Stimulated activated CD8-positive, alpha-beta memory T cell treated with anti-CD3 and anti-CD28 coated beads, Interleukin-15, amount 100 ng/mL, for 1 hour (primary cell): ENCODE data around the gene NTN3.
A peak's percentile ranks its signal among the peaks of the same experiment; 100 is the strongest.
"Not testable (repeated sequence)": the region's sequence is repeated elsewhere in the genome, so short reads cannot be mapped to it uniquely, and the experiment has no call there.

Experiments used
- DNase-seq: peaks from one replicate; pipeline ENCODE4 v3.0.0-alpha.2; 2020; ENCODE audit warnings: low read depth

The NTN3 gene

DNA sequence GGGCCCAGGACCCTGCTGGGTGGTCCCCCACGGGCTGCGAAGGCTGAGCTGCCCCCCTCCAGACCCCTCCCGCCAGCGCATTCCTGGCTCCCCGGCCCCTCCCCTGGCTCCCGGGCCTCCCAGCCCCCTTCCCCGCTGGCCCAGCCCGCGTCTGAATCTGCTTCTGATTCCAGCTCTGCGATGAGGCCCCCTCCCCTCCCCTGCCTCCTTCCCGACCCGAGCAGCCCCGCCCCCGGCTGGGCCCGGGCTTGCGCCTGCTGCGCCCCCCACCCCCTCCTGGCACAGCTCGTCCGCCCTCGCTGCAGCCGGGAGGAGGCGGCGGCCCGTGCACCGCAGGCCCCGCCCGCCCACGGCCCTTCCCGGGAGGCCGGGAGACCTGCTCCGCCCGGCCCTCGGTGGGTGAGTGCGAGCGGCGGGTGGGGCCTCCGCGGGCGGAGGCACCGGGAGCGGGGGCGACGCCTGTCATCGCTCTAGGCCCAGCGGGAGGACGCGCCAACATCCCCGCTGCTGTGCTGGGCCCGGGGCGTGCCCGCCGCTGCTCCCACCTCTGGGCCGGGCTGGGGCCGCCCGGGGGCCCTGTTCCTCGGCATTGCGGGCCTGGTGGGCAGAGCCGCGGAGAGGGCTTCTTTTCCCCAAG lies at the start of gene NTN3:
Gene NTN3 (plus strand): TSS at position 282 of the 637 bp plus-strand sequence. CDS start 405 bp downstream, outside the sequence.
- DNase-seq = no peak

DNA sequence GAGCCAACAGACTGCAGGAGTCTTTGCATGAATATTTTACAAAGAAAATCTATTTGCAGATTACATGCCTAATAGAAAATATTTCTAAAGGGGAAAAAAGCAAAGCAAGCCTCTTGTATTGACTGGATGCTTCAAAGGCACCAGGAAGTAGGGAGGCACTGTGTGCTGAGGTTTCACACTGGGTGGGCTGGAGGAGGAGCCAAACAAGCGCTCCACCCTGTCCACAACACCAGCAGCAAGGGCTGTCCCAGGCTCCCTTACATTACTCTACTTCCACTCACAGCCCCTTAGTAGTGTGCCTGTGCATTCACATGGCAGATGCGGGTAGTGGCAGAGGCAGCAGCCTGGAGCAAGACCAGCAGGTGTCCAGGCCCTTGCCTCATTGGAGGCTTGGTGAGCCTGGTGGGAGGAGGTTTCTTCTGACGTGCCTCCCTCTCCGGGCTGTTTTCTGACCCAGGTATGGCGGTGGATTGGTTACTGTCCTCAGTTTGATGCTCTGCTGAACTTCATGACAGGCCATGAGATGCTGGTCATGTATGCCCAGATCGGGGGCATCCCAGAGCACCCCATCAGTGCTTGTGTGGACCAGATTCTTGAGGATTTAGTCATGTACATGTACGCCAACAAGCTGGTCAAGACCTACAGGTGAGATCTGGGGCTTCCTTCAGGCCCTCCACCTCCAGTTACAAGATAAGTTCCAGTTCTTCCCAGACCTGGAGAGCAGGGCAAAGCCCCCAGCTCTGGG lies 48.8 kb upstream of the NTN3 start:
- DNase-seq = no peak

DNA sequence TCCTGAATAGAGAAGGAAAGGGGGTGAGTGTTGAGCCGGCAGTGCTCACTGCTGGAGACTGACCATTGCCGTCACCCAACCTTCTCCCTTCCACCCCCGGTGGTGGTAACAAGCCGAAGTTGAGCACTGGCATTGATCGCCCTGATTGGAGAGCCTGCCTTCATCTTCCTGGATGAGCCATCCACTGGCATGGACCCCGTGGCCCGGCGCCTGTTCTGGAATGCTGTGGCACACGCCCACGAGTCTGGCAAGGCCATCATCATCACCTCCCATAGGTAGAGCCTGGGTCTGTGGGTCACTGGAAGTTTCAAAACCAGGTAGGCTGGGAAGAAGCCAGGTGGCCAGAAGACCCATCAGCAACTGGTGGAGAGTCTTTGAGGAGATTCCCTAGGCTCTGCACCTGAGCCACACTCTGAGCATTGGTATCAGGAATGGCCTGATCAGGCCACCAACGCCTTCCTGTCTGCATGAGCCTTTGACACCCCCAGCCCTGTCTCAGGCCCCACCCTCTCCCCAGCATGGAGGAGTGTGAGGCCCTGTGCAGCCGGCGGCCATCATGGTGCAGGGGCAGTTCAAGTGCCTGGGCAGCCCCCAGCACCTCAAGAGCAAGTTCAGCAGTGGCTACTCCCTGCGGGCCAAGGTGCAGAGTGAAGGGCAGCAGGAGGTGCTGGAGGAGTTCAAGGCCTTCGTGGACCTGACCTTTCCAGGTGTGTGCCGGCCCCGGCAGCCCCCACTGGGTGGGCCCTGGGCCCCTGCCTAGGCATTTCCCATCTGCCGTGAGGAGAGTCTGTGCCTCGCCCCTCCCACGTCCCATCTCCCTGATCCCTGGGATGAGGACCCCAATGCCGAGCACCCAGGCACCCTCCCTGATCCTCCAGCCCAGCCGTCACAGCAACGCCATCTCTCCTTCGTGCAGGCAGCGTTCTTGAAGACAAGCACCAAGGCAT lies 46.8 kb upstream of the NTN3 start:
- no peak for DNase-seq

DNA sequence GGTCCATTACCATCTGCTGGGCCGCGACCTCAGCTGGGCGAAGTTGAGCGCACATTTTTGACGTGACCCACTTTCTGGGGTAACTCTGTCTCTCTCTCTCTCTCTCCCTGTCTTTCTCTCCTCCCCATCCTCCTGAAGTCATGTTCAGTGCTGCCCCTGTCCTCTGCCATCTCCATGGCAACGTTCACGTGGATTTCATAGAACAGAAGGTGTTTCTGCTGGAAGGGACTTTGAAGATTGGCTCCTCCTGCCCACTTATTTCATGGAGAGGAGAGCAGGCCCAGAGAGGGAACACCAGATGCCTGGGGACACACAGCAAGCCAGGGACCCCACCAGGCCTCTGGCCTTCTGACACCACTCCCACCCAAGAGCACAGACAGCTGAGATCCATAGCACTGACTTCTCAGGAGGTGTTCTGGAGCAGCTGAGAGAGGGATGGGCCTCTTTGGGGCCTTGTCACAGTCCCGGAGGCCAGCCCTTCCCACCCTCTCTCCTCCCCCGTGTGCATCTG lies 46.0 kb upstream of the NTN3 start:
- no peak for DNase-seq

DNA sequence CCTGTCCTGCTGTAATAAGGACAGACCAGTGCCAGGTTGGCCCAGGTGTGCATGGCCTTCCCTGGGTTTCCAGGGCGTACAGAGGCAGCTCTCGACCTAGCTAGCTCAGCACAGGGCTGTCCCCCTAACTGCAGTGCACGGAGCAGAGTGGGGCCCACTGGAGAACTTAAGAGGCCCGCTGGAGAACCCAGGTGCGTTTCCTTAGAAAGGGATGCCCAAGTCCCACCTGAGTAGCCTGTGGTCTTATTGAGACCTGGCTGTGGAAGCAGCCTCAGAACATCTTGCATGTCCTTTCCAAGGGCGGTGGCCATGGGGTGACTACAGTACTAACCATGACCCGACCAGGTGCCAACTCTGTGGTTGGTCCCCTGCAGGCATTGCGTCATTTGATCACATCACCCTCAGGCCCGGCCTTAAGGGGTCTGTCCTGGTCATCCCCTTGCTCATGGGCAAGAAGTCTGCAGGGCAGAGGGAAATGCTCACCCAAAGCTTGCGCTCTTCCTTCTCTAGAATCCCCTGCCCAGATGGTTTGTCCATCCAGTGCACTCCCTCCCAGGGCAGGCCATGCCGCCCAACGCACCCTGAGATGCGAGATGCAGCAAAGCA lies 45.2 kb upstream of the NTN3 start:
- no peak for DNase-seq

DNA sequence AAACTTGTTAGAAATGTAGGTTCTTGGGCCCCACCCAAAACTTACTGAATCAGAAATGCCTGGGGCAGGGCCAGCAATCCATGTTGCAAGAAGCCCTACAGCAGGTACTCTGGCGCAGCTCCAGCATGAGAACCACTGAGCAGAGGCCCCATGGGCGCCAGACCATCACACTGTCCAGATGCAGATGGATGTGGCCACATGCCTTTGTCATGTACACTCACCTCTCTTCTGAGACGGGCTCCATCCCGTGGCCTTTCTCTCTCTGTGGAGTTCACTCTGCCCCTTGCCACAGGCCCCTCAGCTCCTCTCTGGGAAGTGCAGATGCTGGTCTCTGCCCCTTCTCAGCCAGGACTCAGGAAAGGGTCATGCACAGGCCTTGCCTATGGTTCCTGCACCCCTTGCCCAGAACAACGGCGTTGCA lies 44.1 kb upstream of the NTN3 start:
- DNase-seq = no peak

DNA sequence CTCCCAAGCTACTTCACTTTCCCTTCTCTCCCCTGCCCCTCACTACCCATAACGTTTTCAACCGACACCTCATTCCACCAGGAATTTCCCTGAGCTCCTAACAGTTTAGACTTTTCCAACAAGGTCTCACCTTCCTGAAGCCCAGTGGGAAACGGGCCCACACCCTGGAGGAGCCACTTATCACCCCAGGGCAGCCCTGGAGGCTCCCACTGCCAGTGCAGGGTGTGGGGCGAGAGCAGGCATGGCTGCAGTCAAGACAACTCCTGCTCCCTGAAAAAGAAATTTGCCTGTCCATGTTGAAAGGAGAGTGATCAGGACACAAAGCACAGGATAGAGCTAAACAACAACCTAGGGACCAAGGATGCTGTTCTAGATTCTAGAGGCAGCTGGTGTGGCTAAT lies 43.6 kb upstream of the NTN3 start:
- DNase-seq = no peak

DNA sequence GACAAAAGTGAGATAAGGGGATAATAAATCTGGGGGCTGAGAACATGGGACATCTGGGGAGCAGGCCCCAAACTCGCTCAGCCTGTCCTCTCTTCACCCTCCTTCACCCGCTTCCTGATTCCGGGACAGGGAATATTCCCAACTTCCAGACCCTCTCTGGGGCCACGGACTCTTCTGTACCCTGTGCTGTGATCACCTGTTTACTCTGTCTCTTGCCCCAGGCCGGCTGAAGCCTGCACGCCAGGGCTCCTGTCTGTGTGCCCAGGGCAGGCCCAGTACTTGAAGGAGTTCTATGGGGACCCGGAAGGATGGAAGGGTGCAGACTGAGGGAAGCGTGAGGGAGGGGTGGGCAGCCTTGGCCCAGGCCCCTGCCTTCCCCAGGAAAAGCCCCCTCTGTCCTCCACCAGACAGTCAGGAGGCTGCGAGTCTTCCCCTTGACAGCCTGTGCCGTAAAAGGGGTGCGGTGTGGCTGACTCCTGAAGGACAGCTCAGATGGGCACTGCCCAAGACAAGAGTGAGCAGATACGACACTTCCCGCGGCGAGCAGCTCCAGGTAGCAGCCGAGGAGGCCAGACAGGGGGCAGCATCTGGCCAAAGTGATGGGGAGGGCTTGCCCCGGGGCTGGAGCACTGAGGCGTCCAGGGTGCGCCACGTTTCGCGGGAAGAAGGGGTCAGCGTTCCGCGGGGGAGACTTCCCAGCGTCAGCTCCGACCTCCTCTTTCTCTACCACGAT lies 42.9 kb upstream of the NTN3 start:
- no peak for DNase-seq

DNA sequence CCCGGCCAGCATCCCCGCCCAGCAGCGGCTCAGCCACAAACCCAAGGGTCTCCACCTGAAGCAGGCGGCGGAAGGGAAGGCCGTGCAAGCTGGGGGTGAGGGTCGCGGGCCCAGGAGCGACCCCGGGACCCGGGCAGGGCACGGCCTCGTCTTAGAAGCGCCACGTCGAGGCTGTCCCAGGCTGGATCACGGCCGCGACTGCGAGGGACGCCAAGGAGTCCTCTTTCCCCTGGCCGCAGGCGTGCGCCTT lies 42.4 kb upstream of the NTN3 start:
- no peak for DNase-seq

DNA sequence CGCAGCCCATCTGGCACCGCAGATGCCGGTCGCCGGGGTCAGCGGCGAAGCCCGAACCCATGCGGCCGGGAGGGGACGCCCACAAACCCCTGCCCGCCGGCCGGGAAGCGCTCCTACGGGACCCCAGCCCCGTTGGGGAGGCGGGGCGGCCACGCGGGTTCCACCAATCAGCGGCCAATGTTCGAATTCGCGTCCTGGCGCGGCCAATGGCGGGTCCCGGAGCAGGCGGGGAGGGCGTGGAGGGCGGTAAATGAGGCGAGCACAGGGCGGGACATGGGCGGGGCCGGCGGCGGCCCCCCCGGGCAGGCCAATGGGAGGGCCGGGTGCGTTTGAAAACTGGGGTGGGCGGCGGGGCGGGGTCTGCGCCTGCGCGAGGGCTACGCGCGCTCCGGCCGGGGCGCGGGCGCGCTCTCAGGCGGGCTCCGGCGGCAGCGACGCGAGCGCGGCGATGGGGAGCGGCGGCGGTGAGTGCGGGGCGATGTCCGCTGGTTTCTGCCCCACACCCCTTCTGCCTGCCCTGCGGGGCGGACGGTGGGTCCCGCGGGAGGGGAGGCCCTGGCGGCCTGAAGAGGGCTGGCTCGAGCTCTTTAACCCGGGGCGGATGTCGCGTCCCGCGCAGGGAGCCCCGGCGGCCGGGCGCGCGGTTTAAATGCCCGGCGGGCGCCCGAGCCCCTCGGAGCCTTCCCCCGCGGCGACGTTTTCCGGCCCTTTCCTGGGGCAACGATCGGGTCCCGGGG lies 41.9 kb upstream of the NTN3 start, which contains the start of gene CCNF:
Gene CCNF (plus strand): TSS at position 414 of the 737 bp plus-strand sequence. CDS start 35 bp downstream, at position 449.
- peak; percentile 96 for DNase-seq

DNA sequence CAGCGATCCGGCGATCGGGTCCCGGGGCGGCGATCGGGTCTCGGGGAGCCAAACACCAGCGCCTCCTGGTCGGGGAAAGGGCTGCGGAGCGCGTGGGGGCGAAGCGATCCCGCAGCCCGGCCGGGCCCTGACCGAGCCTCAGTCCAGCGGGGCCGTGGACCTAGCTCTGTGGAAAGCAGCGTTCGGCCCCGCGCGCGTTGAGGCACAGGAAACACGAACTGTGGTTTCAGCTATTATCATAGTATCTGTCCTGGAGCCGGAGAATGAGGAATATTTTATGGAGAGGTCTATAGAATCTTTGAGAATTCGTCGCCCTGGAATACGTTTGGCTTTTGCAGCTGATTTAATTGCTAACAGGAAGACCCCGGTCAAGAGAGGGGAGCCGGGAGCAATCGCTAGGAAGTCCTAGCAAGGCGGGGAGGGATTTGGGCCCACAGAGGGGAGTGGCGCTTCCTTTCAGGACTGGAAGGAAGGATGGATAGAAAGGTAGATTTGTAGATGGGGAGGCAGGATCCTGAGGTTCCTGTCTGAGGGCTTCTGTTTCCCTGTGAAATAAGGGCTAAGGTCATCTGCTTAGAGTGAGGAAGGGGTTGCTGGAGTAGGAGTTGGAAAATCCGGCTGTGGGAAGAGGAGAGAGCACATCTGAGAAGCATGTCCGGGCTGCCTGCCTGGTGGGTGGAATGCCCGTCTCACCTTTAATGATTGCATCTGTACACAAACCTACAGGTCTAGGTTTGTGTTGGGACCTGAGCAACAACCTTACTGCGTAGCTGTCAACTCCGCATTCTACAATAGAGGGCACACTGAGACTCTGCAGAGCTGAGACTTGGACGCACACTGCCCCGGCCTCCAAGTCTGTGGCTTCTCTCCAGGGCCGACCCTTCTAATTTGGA lies 41.1 kb upstream of the NTN3 start:
- no peak for DNase-seq

DNA sequence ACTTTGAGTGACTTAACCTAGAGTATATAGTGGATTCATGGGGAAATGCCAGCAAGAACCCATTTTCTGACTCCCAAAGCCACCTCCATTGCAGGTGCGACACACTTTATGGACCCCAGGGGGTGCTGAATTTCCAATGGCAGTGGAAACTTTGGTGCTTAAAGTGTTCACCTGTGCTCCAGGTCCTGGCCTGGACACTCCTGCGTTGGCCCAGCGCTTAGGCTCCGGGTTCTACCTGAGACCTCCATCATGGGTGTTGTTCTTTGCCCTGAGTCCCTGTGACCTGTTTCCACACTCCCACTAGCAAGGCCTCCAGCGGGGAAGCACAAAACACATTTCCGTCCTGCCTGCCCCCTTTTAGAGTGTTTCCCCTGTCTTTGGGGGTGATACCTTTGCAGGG lies 38.8 kb upstream of the NTN3 start:
- no peak for DNase-seq

DNA sequence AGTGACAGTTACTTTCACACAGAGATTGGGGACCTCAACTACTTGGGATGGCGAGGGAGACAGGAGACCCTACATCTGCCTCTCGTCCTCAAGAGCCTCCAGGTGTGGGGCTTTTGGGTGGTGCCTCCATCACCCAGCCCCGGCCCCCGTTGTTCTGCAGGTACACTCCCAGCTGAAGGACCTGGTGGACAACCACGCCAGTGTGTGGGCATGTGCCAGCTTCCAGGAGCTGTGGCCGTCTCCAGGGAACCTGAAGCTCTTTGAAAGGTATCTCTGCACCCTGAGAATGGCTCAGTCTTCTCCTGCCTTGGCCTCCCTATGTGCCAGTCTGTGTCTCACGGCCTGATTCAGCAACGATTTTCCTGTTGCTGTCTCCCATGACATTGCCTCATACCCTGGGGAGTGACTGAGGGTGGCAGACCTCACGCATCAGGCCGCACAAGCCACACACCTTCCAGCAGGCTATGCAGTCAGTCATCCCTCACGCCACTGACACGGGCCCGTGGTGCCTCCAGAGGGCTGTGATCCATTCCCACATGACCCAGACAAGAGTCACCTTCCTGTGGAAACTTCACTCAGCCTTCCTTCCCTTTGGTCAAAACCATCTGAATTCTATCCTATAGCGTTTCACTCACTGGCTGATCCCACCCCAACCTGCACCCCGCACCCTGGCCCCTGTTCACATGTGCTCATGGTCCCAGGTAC lies 38.1 kb upstream of the NTN3 start:
- DNase-seq = no peak

DNA sequence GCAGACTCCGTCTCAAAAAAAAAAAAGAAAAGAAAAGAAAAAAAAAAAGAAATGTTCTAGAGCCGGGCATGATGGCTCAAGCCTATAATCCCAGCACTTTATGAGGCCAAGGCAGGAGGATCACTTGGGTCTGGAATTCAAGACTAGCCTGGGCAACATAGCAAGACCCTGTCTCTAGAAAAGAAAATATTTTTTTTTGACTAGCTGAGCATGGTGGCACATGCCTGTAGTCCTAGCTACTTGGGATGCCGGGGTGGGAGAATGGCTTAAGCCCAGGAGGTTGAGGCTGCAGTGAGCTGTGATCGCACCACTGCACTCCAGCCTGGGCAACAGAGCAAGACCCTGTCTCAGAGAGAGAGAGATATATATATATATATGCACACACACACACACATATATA lies 35.9 kb upstream of the NTN3 start:
- not testable (repeated sequence) for DNase-seq

DNA sequence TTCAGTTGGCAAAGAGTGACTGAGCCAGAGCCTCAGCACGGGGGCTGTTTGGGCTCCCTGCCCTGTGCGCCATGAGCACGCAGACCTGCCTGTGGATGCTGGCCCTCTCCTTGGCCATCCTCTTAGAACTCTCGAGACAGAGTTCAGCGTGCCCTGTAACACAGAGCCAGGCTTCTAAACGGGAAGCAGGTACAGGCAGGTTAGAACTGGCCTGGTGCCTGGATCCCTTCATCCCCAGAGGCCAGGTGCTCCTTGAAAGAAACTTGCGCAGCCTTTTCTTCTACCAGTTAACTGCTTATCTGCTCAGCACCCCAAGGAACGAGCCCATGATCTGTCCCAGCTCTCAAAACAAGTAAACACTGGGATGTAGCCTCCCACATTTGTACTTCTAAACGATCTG lies 35.0 kb upstream of the NTN3 start:
- no peak for DNase-seq

DNA sequence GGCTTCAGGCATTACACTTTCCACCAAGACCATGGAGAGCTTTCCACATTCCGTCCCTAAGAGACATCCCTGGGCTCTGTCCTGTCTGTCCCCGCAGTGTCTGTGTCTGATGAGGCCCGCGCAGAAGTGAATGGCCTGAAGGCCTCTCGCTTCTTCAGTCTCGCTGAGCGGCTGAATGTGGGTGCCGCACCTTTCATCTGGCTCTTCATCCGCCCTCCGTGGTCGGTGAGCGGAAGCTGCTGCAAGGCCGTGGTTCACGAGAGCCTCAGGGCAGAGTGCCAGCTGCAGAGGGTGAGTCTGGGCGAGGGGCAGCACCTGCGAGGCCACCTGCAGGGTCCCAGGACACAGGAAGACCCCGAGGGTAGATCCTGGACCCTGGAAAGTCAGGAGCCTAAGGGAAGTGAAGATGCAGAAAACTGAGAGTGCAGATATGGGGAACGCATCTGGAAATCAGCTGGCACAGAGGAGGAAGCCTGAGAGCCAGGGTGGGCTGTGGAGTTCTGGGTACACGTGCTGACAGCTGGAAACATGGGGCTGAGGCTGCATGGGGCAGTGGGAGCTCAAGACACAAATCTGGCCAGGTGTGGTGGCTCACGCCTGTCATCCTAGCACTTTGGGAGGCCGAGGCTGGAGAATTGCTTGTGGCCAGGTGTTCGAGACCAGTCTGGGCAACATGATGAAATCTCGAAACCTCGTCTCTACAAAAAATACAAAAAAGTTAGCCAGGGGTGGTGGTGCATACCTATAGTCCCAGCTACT lies 33.9 kb upstream of the NTN3 start:
- no peak for DNase-seq

DNA sequence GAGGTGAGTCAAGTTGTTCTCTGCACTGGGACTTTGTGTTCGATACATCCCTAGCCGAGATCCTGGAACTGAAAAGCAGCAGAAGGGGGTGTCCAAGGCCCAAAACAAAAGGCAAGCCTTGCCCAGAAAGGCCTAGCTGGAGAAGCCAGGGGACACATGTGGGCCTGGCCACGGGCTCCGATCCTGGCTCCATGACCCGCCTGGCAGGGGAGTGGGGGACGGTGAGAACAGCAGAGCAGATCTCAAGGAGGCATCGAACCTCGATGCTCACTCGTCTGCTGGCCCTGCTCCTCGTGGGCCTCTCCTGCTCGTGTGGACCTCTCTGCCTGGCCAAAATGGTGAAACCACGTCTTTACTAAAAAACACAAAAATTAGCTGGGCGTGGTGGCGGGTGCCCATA lies 33.0 kb upstream of the NTN3 start:
- DNase-seq = no peak

DNA sequence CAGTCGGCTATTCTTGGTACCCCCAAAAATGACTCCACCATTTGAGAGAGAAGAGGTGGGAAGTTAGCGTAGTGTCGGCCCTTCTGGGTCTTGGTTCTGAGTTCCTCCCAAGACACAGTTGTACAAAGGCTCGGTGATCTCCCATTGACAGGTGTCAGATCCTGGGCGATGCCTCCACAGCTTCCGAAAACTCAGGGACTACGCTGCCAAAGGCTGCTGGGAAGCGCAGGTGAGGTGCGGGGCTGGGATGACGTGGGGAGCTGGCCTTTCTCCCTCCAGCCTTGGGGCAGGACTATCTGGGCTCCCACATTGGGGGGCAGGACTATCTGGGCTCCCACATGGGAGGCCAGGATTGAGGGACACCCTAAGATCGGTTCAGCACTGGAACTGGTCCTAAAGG lies 31.5 kb upstream of the NTN3 start:
- no peak for DNase-seq
